Measurements from ENCODE around the gene LAMP2. TPM values are rescaled to one million over a fixed set of nuclear protein-coding genes. Genes with fewer than 3 reads are reported as not detected.

Gene LAMP2
- polyA plus RNA-seq, 1 experiment = 70.7 TPM

GRCh38 chrX:120459309-120459708 lies 9.8 kb downstream of the LAMP2 start:
- no peak overlapping the region for H3K4me3 ChIP-seq (ENCODE audit: low read depth, low read length)
- TF ChIP-seq, protein P1, sequence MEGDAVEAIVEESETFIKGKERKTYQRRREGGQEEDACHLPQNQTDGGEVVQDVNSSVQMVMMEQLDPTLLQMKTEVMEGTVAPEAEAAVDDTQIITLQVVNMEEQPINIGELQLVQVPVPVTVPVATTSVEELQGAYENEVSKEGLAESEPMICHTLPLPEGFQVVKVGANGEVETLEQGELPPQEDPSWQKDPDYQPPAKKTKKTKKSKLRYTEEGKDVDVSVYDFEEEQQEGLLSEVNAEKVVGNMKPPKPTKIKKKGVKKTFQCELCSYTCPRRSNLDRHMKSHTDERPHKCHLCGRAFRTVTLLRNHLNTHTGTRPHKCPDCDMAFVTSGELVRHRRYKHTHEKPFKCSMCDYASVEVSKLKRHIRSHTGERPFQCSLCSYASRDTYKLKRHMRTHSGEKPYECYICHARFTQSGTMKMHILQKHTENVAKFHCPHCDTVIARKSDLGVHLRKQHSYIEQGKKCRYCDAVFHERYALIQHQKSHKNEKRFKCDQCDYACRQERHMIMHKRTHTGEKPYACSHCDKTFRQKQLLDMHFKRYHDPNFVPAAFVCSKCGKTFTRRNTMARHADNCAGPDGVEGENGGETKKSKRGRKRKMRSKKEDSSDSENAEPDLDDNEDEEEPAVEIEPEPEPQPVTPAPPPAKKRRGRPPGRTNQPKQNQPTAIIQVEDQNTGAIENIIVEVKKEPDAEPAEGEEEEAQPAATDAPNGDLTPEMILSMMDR (IDR thresholded peaks at IDR 0.05; ENCODE audit: insufficient read depth, low read depth, low read length) = no peak
- ChIA-PET POLR2A (interaction anchor here (0.7 kb wide), 1 partner anchor 10 kb away, joined by 3 read pairs; the partner anchor contains the start of gene LAMP2), CTCF (no interaction called here)
- DNase-seq (ENCODE audit: low read depth) = no peak
- no peaks in the 10 kb centered on the region for H3K36me3 ChIP-seq (ENCODE audit: control insufficient read depth, insufficient read depth, low read length)
- no peaks in the 10 kb centered on the region for H3K27me3 ChIP-seq (ENCODE audit: control insufficient read depth, insufficient read depth, low read length)

DNA sequence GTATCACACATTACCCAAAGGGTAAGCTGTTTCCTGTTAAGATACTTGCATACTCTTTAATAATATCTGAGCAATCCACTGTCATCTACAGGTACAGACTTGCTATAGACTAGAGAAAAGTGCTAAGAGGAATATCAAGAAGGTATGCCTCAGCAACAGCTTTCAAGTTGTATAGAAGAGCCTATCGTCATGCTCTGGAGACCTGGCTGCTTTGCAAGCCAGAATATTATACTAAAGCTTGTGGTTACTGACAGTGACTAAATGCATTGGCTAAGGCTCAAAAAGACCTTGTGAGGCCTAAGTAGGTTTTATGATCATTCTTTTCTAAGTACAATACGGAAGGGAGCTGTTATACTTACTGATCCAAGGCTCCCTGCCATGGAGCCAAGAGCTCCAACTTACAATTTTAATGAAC lies 11.3 kb downstream of the LAMP2 start:
- CTCF ChIA-PET = interaction anchor here (1.6 kb wide), 1 partner anchor 11 kb away, joined by 3 read pairs; no protein-coding TSS in a partner anchor
- DNase-seq (ENCODE audit: low read depth) = peak; percentile 71
- no peak overlapping the region for H3K4me3 ChIP-seq (ENCODE audit: low read depth, low read length)

GRCh38 chrX:120456973-120457372 lies 12.1 kb downstream of the LAMP2 start:
- DNase-seq (ENCODE audit: low read depth) = no peak
- no peaks in the 10 kb centered on the region for H3K27me3 ChIP-seq (ENCODE audit: control insufficient read depth, insufficient read depth, low read length)
- no peak overlapping the region for H3K4me3 ChIP-seq (ENCODE audit: low read depth, low read length)
- POLR2A ChIA-PET = no interaction called here
- no peaks in the 10 kb centered on the region for H3K36me3 ChIP-seq (ENCODE audit: control insufficient read depth, insufficient read depth, low read length)
- CTCF ChIA-PET = interaction anchor here (1.6 kb wide), 1 partner anchor 10 kb away, joined by 3 read pairs; no protein-coding TSS in a partner anchor
- TF ChIP-seq, protein P1 (IDR thresholded peaks at IDR 0.05; ENCODE audit: insufficient read depth, low read depth, low read length) = no peak

More for the DNA sequence above, 11.3 kb downstream of the LAMP2 start:
- Histone ChIP-seq H3K27me3 (ENCODE audit: control insufficient read depth, insufficient read depth, low read length) (no peaks in the 10 kb centered on the region), H3K36me3 (ENCODE audit: control insufficient read depth, insufficient read depth, low read length) (no peaks in the 10 kb centered on the region)
- TF ChIP-seq, protein P1 (IDR thresholded peaks at IDR 0.05; ENCODE audit: insufficient read depth, low read depth, low read length) = no peak
- POLR2A ChIA-PET = interaction anchor here (0.5 to 0.6 kb wide), 3 partner anchors 17 to 958 kb away, joined by 3 to 5 read pairs (median 3); no protein-coding TSS in a partner anchor

GRCh38 chrX:120453985-120454384 lies 15.1 kb downstream of the LAMP2 start:
- ChIA-PET CTCF (interaction anchor here (1.4 kb wide), 1 partner anchor 21 kb away, joined by 3 read pairs; no protein-coding TSS in a partner anchor), POLR2A (no interaction called here)
- no peak for DNase-seq (ENCODE audit: low read depth)

GRCh38 chrX:120452131-120452530 lies 17.0 kb downstream of the LAMP2 start:
- POLR2A ChIA-PET = no interaction called here
- no peaks in the 10 kb centered on the region for H3K36me3 ChIP-seq (ENCODE audit: control insufficient read depth, insufficient read depth, low read length)
- no peak for DNase-seq (ENCODE audit: low read depth)
- H3K27me3 ChIP-seq (ENCODE audit: control insufficient read depth, insufficient read depth, low read length) = no peaks in the 10 kb centered on the region
- TF ChIP-seq, protein P1 (IDR thresholded peaks at IDR 0.05; ENCODE audit: insufficient read depth, low read depth, low read length) = peak; percentile 56; the same call in 1 of the 2 replicates
- CTCF ChIA-PET = interaction anchor here (0.6 to 1.7 kb wide), 3 partner anchors 13 to 76 kb away, joined by 3 to 4 read pairs (median 4); no protein-coding TSS in a partner anchor
- no peak overlapping the region for H3K4me3 ChIP-seq (ENCODE audit: low read depth, low read length)

More at GRCh38 chrX:120453985-120454384, 15.1 kb downstream of the LAMP2 start:
- Histone ChIP-seq H3K4me3 (ENCODE audit: low read depth, low read length) (no peak overlapping the region), H3K36me3 (ENCODE audit: control insufficient read depth, insufficient read depth, low read length) (no peaks in the 10 kb centered on the region), H3K27me3 (ENCODE audit: control insufficient read depth, insufficient read depth, low read length) (no peaks in the 10 kb centered on the region)
- TF ChIP-seq, protein P1 (IDR thresholded peaks at IDR 0.05; ENCODE audit: insufficient read depth, low read depth, low read length) = no peak
